Retinal pigment epithelial cell (primary cell): ENCODE results near the gene TUBB4B.

Source experiments
- DNase-seq: peaks from one replicate; pipeline ENCODE4 v3.0.0-alpha.2; 2010; ENCODE audit warnings: low read depth
- H3K4me3 ChIP-seq: 2 replicates; pipeline ENCODE4 v1.5.1; 2011; ENCODE audit warnings: mild to moderate bottlenecking, low read length, control low read depth, moderate library complexity
- CTCF ChIP-seq: conservative IDR thresholded peaks from 2 replicates; pipeline ENCODE4 v1.5.1; 2011; ENCODE audit warnings: low read depth, low read length, control low read depth, inconsistent platforms

TUBB4B gene

GRCh38 chr9:137232101-137232500, 9.0 kb upstream of the TUBB4B start:
- TF ChIP-seq CTCF, result no peak
- no peak for DNase-seq
- H3K4me3 ChIP-seq, result no peak overlapping the region

- no peak for DNase-seq
- H3K4me3 ChIP-seq, result no peak overlapping the region
- TF ChIP-seq CTCF, result no peak
Measured at GRCh38 chr9:137232510-137232909, 8.6 kb upstream of the TUBB4B start.

- TF ChIP-seq CTCF, result no peak
- no peak overlapping the region for H3K4me3 ChIP-seq
- DNase-seq, result no peak
Measured at GRCh38 chr9:137233143-137233980, 7.7 kb upstream of the TUBB4B start.

GRCh38 chr9:137234055-137234697, 6.9 kb upstream of the TUBB4B start:
- no peak overlapping the region for H3K4me3 ChIP-seq
- TF ChIP-seq CTCF, result no peak
- no peak for DNase-seq

- H3K4me3 ChIP-seq, result no peak overlapping the region
- TF ChIP-seq CTCF, result no peak
- no peak for DNase-seq
Measured at GRCh38 chr9:137234758-137235423, 6.2 kb upstream of the TUBB4B start.

GRCh38 chr9:137235424-137236237, 5.5 kb upstream of the TUBB4B start:
- no peak for DNase-seq
- no peak for TF ChIP-seq CTCF

More at GRCh38 chr9:137235424-137236237, 5.5 kb upstream of the TUBB4B start:
- no peak overlapping the region for H3K4me3 ChIP-seq
